SU-DHL-6 (cell line): ENCODE results near the gene SIM2.

Experiments
- H2AFZ ChIP-seq: fragments of 200-600 bp; sonication (generic); 2 replicates; pipeline ENCODE4 v1.6.1; 2014; ENCODE audit warnings: low read depth, mild to moderate bottlenecking, moderate library complexity, mixed read lengths, antibody characterized with exemption, low read length; ENCODE audit not compliant: severe bottlenecking
- H3F3A ChIP-seq: fragments of 200-600 bp; shearing (Covaris generic); 2 replicates; pipeline ENCODE4 v1.6.0; 2016; ENCODE audit warnings: antibody characterized with exemption, mild to moderate bottlenecking; ENCODE audit not compliant: insufficient read depth
- H3K27ac ChIP-seq: fragments of 200-600 bp; sonication (generic); 2 replicates; pipeline ENCODE4 v1.5.1; 2016; ENCODE audit warnings: low read depth, mild to moderate bottlenecking, low read length, moderate library complexity, mixed read lengths
- H3K27me3 ChIP-seq: fragments of 200-600 bp; sonication (generic), shearing (Covaris generic); 2 replicates; pipeline ENCODE4 v1.6.0; 2014; ENCODE audit warnings: mild to moderate bottlenecking, low read length
- H3K36me3 ChIP-seq: fragments of 200-600 bp; sonication (generic); 2 replicates; pipeline ENCODE4 v1.6.1; 2014; ENCODE audit warnings: mild to moderate bottlenecking, low read length, mixed read lengths
- H3K4me2 ChIP-seq: fragments of 300-600, 200-600 bp; shearing (Covaris generic), sonication (generic); 2 replicates; pipeline ENCODE4 v1.6.0; 2014; ENCODE audit warnings: low read length, low read depth, mild to moderate bottlenecking; ENCODE audit not compliant: poor library complexity, severe bottlenecking
- H3K4me3 ChIP-seq: fragments of 200-600 bp; sonication (generic); 2 replicates; pipeline ENCODE4 v1.5.1; 2014; ENCODE audit warnings: antibody characterized with exemption, low read length, mild to moderate bottlenecking, mixed read lengths; ENCODE audit not compliant: insufficient read depth, poor library complexity, severe bottlenecking
- H3K79me2 ChIP-seq: fragments of 200-600 bp; sonication (generic); 2 replicates; pipeline ENCODE4 v1.6.1; 2014; ENCODE audit warnings: mild to moderate bottlenecking, low read length, moderate library complexity; ENCODE audit not compliant: insufficient read depth
- H3K9ac ChIP-seq: fragments of 200-600 bp; sonication (generic); 2 replicates; pipeline ENCODE4 v1.7.0; 2014; ENCODE audit warnings: mild to moderate bottlenecking, low read length
- H3K9me2 ChIP-seq: fragments of 200-600 bp; sonication (generic); replicated peaks from 2 replicates; pipeline ENCODE4 v1.6.1; 2014; ENCODE audit warnings: low read length; ENCODE audit not compliant: insufficient read depth
- H3K9me3 ChIP-seq: fragments of 200-600 bp; sonication (generic); 2 replicates; pipeline ENCODE4 v1.6.1; 2014; ENCODE audit warnings: low read length, mixed read lengths; ENCODE audit not compliant: insufficient read depth
- H4K20me1 ChIP-seq: fragments of 200-600 bp; sonication (generic); 2 replicates; pipeline ENCODE4 v1.6.1; 2014; ENCODE audit warnings: low read depth, mild to moderate bottlenecking, antibody characterized with exemption, low read length, moderate library complexity, mixed read lengths
- CTCF ChIP-seq: fragments of 200-600 bp; sonication (generic); IDR thresholded peaks from one replicate; pipeline ENCODE4 v1.5.1; 2017; ENCODE audit warnings: antibody characterized with exemption, mild to moderate bottlenecking, low read length, moderate library complexity; ENCODE audit not compliant: insufficient read depth, poor library complexity, severe bottlenecking
- EZH2phosphoT487 ChIP-seq: fragments of 200-600 bp; sonication (generic), shearing (Covaris generic); conservative IDR thresholded peaks from 2 replicates; pipeline ENCODE4 v1.6.1; 2018; ENCODE audit warnings: mild to moderate bottlenecking, antibody characterized with exemption, low read length, moderate library complexity, mixed read lengths

Gene SIM2

GRCh38 chr21:36699546-36700294 is 805 bp downstream of the SIM2 start:
- no peaks in the 10 kb centered on the region for H3K36me3 ChIP-seq
- no peak overlapping the region for H3K9ac ChIP-seq
- H3K9me3 ChIP-seq, result no peaks in the 10 kb centered on the region
- H4K20me1 ChIP-seq, result no peaks in the 10 kb centered on the region
- H3F3A ChIP-seq, result no peaks in the 10 kb centered on the region
- no peaks in the 10 kb centered on the region for H3K27me3 ChIP-seq
- TF ChIP-seq EZH2phosphoT487 (no peak), CTCF (no peak)
- H3K9me2 ChIP-seq, result no peaks in the 10 kb centered on the region
- H3K4me2 ChIP-seq, result no peak overlapping the region
- no peak overlapping the region for H3K27ac ChIP-seq
- no peaks in the 10 kb centered on the region for H3K79me2 ChIP-seq
- no peak overlapping the region for H2AFZ ChIP-seq
- H3K4me3 ChIP-seq, result no peak overlapping the region

DNA sequence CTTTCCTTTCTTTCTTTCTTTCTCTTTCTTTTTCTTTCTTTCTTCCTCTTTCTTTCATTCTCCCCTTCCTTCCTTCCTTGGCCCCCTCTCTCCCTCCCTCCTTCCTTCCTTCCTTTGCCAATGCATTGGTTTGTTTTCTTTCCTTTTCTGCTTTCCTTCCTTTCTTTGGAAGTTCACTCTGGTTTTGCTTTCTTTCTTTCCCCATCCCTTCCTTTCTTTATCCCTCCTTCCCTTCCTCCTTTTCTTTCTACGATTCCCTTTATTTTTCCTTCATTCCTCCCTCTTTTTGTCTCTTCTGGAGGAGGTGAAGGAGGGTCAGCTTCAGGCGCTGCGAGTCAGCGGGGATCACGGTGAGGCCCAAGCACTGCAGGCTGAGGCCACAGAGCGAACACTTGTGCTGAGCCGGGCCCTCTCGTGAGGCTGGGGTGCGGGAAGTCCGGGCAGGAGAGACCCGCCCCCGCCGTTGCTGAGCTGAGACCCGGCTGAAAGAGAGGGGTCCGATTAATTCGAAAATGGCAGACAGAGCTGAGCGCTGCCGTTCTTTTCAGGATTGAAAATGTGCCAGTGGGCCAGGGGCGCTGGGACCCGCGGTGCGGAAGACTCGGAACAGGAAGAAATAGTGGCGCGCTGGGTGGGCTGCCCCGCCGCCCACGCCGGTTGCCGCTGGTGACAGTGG is 1.5 kb downstream of the SIM2 start:
- Histone ChIP-seq H3K4me2 (no peak overlapping the region), H3K27ac (no peak overlapping the region), H3K9me3 (no peaks in the 10 kb centered on the region), H3K4me3 (no peak overlapping the region), H3K36me3 (no peaks in the 10 kb centered on the region), H3K9me2 (no peaks in the 10 kb centered on the region), H3K9ac (no peak overlapping the region), H2AFZ (no peak overlapping the region), H3K27me3 (no peaks in the 10 kb centered on the region), H3F3A (no peaks in the 10 kb centered on the region), H4K20me1 (no peaks in the 10 kb centered on the region), H3K79me2 (no peaks in the 10 kb centered on the region)
- TF ChIP-seq CTCF (no peak), EZH2phosphoT487 (no peak)

DNA sequence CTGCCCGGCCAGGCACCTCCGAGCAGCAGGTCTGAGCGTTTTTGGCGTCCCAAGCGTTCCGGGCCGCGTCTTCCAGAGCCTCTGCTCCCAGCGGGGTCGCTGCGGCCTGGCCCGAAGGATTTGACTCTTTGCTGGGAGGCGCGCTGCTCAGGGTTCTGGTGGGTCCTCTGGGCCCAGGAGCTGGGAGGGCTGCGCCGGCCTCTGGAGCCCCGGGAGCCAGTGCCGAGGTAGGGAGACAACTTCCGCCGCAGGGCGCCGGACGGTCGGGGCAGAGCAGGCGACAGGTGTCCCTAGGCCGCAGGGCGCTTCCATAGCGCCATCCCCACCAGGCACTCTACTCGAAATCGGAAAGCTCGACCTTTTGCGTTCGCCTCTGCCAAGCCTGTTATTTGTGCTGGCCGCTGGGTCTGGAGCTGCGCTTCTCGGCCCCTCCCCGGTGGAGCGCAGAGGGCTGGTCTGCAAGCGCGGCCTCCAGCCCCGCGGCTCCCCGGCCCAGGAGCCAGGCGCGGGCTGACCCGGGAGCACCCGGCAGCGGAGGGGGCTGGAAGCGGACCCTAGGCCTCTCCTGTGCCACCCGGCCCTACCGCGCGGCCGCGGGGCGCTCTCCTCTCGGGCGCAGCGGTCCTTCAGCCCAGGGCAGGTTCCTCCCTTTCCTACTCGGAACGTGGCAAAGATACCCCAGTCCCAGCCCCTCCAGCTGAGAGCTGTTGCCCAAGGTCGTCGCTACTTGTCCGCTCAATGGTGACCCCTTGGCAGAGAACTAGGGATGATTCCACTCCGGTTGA is 2.2 kb downstream of the SIM2 start:
- Histone ChIP-seq H2AFZ (no peak overlapping the region), H3K4me3 (no peak overlapping the region), H3K4me2 (no peak overlapping the region), H3K9me3 (no peaks in the 10 kb centered on the region), H3K36me3 (no peaks in the 10 kb centered on the region), H3K79me2 (no peaks in the 10 kb centered on the region), H3K27ac (no peak overlapping the region), H3F3A (no peaks in the 10 kb centered on the region), H3K9ac (no peak overlapping the region), H4K20me1 (no peaks in the 10 kb centered on the region), H3K9me2 (no peaks in the 10 kb centered on the region), H3K27me3 (no peaks in the 10 kb centered on the region)
- TF ChIP-seq CTCF (no peak), EZH2phosphoT487 (no peak)
